K562 (cell line): ENCODE measurements around the gene PARP4. TPM values are rescaled to one million over a fixed set of nuclear protein-coding genes. Genes with fewer than 3 reads are reported as not detected.

Experiments
- ATAC-seq: fragments of 200-7000 bp; cut with Tn5 transposase; 3 replicates; pipeline ENCODE4 v1.9.1; 2020; ENCODE audit warnings: moderate library complexity
- BruUV-seq: library from RNA; stranded (reverse); fragments of 400-500 nt; replicated peaks from 2 replicates; lab custom pipeline; 2021; lab: Mats Ljungman, UMichigan
- CTCF ChIA-PET: fragments of 300-600 bp; formaldehyde crosslinking; extraction: SDS; loops from one replicate; lab custom pipeline; 2021; ENCODE audit warnings: low intra/inter-chr PET ratio; lab: Yijun Ruan, JAX
- POLR2A ChIA-PET: fragments of 300-600, 350-650 bp; sonication (Branson Sonifier 250); formaldehyde crosslinking; extraction: SDS; loops from one replicate; lab custom pipeline; 2021; ENCODE audit warnings: antibody characterized with exemption, inconsistent platforms; lab: Yijun Ruan, JAX
- DNase-seq, 4 experiments: peaks; one replicate each; pipeline versions ENCODE4 v3.0.0 to v3.0.0-alpha.2; 2011 to 2018; ENCODE audit warnings: low spot score in 3 of 4, mixed read lengths in 3 of 4; ENCODE audit errors: extremely low read depth in 1 of 4
- FAIRE-seq: peaks from 2 replicates; lab custom pipeline; 2011; peaks lifted over from hg19 to GRCh38; lab: Jason Lieb, UNC
- H2AFZ ChIP-seq: 2 replicates; pipeline ENCODE4 v1.6.0; 2011; ENCODE audit warnings: low read depth, low read length, control low read depth, inconsistent platforms
- H3K27ac ChIP-seq: fragments of 200-600 bp; 3 replicates; pipeline ENCODE4 v1.8.0; 2011; ENCODE audit warnings: low read depth, mild to moderate bottlenecking, control low read depth, inconsistent platforms, low read length, moderate library complexity, mixed read lengths; ENCODE audit errors: extremely low read depth
- H3K27me3 ChIP-seq, 2 experiments: fragments of 300-600 bp in 1 of 2; 2 replicates in 1 of 2; 3 replicates in 1 of 2; pipeline versions ENCODE4 v1.6.0 to v1.8.0; 2011; ENCODE audit warnings: inconsistent platforms in 2 of 2, low read length in 2 of 2, mild to moderate bottlenecking in 1 of 2, mixed read lengths in 1 of 2, moderate library complexity in 1 of 2; ENCODE audit not compliant: control insufficient read depth in 2 of 2, insufficient read depth in 2 of 2
- H3K36me3 ChIP-seq: fragments of 300-600 bp; 3 replicates; pipeline ENCODE4 v1.8.0; 2011; ENCODE audit warnings: mild to moderate bottlenecking, low read length, inconsistent platforms; ENCODE audit not compliant: control insufficient read depth, insufficient read depth
- H3K4me1 ChIP-seq, 2 experiments: fragments of 200-600 bp in 1 of 2; replicated peaks in 1 of 2; 2 replicates in 1 of 2; 3 replicates in 1 of 2; pipeline versions ENCODE4 v1.5.1 to v1.8.0; 2011; ENCODE audit warnings: inconsistent platforms in 2 of 2, low read length in 2 of 2, mild to moderate bottlenecking in 1 of 2, mixed read lengths in 1 of 2, moderate library complexity in 1 of 2; ENCODE audit not compliant: control insufficient read depth in 2 of 2, insufficient read depth in 2 of 2
- H3K4me2 ChIP-seq: 2 replicates; pipeline ENCODE4 v1.6.1; 2011; ENCODE audit warnings: low read length, control low read depth, inconsistent platforms, mixed read lengths; ENCODE audit not compliant: insufficient read depth
- H3K4me3 ChIP-seq: fragments of 200-600 bp; sonication (generic), shearing (Covaris generic); 2 replicates; pipeline ENCODE4 v1.5.1; 2016; ENCODE audit warnings: control low read depth, inconsistent platforms
- H3K79me2 ChIP-seq: fragments of 200-600 bp; 3 replicates; pipeline ENCODE4 v1.8.0; 2011; ENCODE audit warnings: low read length, inconsistent platforms; ENCODE audit not compliant: control insufficient read depth, insufficient read depth
- H3K9ac ChIP-seq, 2 experiments: 2 replicates each; pipeline versions ENCODE4 v1.6.0 to v1.6.1; 2011; ENCODE audit warnings: low read depth in 2 of 2, low read length in 2 of 2, control low read depth in 1 of 2, inconsistent platforms in 1 of 2, mild to moderate bottlenecking in 1 of 2, mixed read lengths in 1 of 2; ENCODE audit not compliant: insufficient read depth in 1 of 2
- H3K9me1 ChIP-seq: one replicate; pipeline ENCODE4 v1.6.0; 2011; ENCODE audit warnings: inconsistent platforms, mild to moderate bottlenecking, low read length, moderate library complexity; ENCODE audit not compliant: control insufficient read depth, insufficient read depth
- H3K9me3 ChIP-seq: replicated peaks from 2 replicates; pipeline ENCODE4 v1.5.1; 2011; ENCODE audit warnings: low read depth, low read length, inconsistent platforms; ENCODE audit not compliant: control insufficient read depth, insufficient read depth
- H4K20me1 ChIP-seq: replicated peaks from 2 replicates; pipeline ENCODE4 v1.6.1; 2011; ENCODE audit warnings: low read length, inconsistent platforms, mixed read lengths; ENCODE audit not compliant: control insufficient read depth, insufficient read depth
- CTCF ChIP-seq, 3 experiments: IDR thresholded peaks in 2 of 3; conservative IDR thresholded peaks in 1 of 3; 2 replicates each; pipeline ENCODE4 v1.5.1; 2011 to 2012; ENCODE audit warnings: low read length in 3 of 3, mild to moderate bottlenecking in 3 of 3, control low read depth in 2 of 3, improper control_type of control experiment in 1 of 3, inconsistent platforms in 1 of 3, low read depth in 1 of 3, mixed read lengths in 1 of 3, moderate library complexity in 1 of 3; ENCODE audit not compliant: insufficient read depth in 2 of 3
- RAD21 ChIP-seq, 2 experiments: fragments of 250-450 bp in 1 of 2; fragments of 450-650 bp in 1 of 2; sonication (Bioruptor Pico) in 1 of 2; formaldehyde crosslinking in 1 of 2; IDR thresholded peaks in 1 of 2; conservative IDR thresholded peaks in 1 of 2; 2 replicates each; pipeline versions ENCODE4 v1.4.0 to v1.8.0; 2020 to 2022; ENCODE audit warnings: mild to moderate bottlenecking in 2 of 2, moderate library complexity in 1 of 2
- TEAD4 ChIP-seq, 2 experiments: sonication (generic) in 1 of 2; formaldehyde crosslinking in 1 of 2; IDR thresholded peaks; 2 replicates each; pipeline versions ENCODE4 v1.6.1 to v1.8.0; 2012 to 2022; ENCODE audit warnings: borderline replicate concordance in 1 of 2, inconsistent platforms in 1 of 2, low read length in 1 of 2, mild to moderate bottlenecking in 1 of 2, missing genetic modification reagents in 1 of 2
- WGBS: fragments of 100-300 bp; shearing (Covaris generic); methylation state at CpG from one replicate; pipeline ENCODE4 v1.1.6; 2016; ENCODE audit warnings: low coverage, mixed read lengths; ENCODE audit not compliant: insufficient coverage; ENCODE audit errors: missing lambda C conversion rate; 5-methylcytosine and 5-hydroxymethylcytosine counted together
- in situ Hi-C: fragments of 300-500 bp; cut with MboI; formaldehyde crosslinking; loops from 4 replicates; pipeline ENCODE4 v1.15.0; 2018; ENCODE audit warnings: inconsistent platforms, mixed read lengths
- intact Hi-C: fragments of 100-400 bp; cut with micrococcal nuclease; formaldehyde crosslinking; loops from 2 replicates; pipeline ENCODE4 v1.14.2; 2022
- polyA plus RNA-seq, 8 experiments: library from polyadenylated mRNA; depleted of rRNA in 4 of 8; stranded (reverse) in 5 of 8; unstranded in 3 of 8; fragments of >200 nt; fragmentation: Nextera tagmentation in 2 of 8; fragmentation: Illumina TruSeq in 1 of 8; extraction: Ambion mirVana in 2 of 8; extraction: Trizol in 1 of 8; gene quantifications; 2 replicates each; pipeline versions ENCODE4 v1.2.1 to v1.2.3, GENCODE V29; 2011 to 2014; ENCODE audit warnings: inconsistent platforms in 1 of 8, missing spikeins in 1 of 8
- total RNA-seq, 7 experiments: library from RNA; depleted of rRNA in 6 of 7; stranded (reverse); fragments of >200 nt in 6 of 7; fragmentation: Illumina TruSeq in 2 of 7; extraction: Trizol in 2 of 7; gene quantifications; 2 replicates each; pipeline versions ENCODE4 v1.2.1 to v1.2.3, GENCODE V29; 2011 to 2021; ENCODE audit warnings: low replicate concordance in 1 of 7

Gene PARP4
- total and polyA plus RNA-seq, 9 of the 15 experiments (the other 6 are each of a cell fraction or from before 2014, with no cell fraction given) = 6.3 to 26.3 (median 18.8) TPM

GRCh38 chr13:24540236-24541126 is 27.9 kb upstream of the PARP4 start:
- Histone ChIP-seq H3K4me2 (no peak overlapping the region), H3K36me3 (no peaks in the 10 kb centered on the region), H3K9me1 (no peaks in the 10 kb centered on the region), H4K20me1 (no peaks in the 10 kb centered on the region), H3K9me3 (no peaks in the 10 kb centered on the region), H3K4me3 (no peak overlapping the region), H3K27me3 (peaks cover 0 to 7% of the 10 kb centered on the region in 2 experiments; a peak in 1 of 5 replicates), H2AFZ (no peak overlapping the region), H3K79me2 (no peaks in the 10 kb centered on the region), H3K4me1 (peaks cover 0 to 9% of the 10 kb centered on the region in 2 experiments; a peak in 2 of 5 replicates), H3K27ac (no peak overlapping the region), H3K9ac (no peak overlapping the region)
- POLR2A ChIA-PET = no interaction called here
- ATAC-seq (peak; percentile 99), DNase-seq (peak; percentile 7 to 39 (median 24)), FAIRE-seq (no peak)
- intact Hi-C loops (no loop called here), in situ Hi-C loops (no loop called here)
- CTCF ChIA-PET = no interaction called here
- 30% methylated on average over 14 of the region's 32 CpGs for WGBS
- BruUV-seq = no TSS peak
- peak; percentile 47 to 85 (median 55); a peak in 5 of 6 replicates for TF ChIP-seq CTCF (IDR thresholded peaks at IDR 0.05 in 2 of 3, conservative IDR thresholded peaks at IDR 0.05 in 1 of 3; ENCODE audit: insufficient read depth in 2 of 3, low read depth in 1 of 3, low read length in 3 of 3)
- TF ChIP-seq TEAD4 (IDR thresholded peaks at IDR 0.05; ENCODE audit: low read length) = no peak
- TF ChIP-seq TEAD4 (CRISPR knock-in tag; IDR thresholded peaks at IDR 0.05; ENCODE audit: borderline replicate concordance) = no peak
- TF ChIP-seq RAD21 (CRISPR knock-in tag; conservative IDR thresholded peaks at IDR 0.05 in 1 of 2, IDR thresholded peaks at IDR 0.05 in 1 of 2) = peak in 1 of 2 experiments; percentile 52; a peak in 2 of 4 replicates
